ENCODE measurements around the gene ADGRG1.
"Not testable (repeated sequence)": the region's sequence is repeated elsewhere in the genome, so short reads cannot be mapped to it uniquely, and the experiment has no call there.

The ADGRG1 gene

DNA sequence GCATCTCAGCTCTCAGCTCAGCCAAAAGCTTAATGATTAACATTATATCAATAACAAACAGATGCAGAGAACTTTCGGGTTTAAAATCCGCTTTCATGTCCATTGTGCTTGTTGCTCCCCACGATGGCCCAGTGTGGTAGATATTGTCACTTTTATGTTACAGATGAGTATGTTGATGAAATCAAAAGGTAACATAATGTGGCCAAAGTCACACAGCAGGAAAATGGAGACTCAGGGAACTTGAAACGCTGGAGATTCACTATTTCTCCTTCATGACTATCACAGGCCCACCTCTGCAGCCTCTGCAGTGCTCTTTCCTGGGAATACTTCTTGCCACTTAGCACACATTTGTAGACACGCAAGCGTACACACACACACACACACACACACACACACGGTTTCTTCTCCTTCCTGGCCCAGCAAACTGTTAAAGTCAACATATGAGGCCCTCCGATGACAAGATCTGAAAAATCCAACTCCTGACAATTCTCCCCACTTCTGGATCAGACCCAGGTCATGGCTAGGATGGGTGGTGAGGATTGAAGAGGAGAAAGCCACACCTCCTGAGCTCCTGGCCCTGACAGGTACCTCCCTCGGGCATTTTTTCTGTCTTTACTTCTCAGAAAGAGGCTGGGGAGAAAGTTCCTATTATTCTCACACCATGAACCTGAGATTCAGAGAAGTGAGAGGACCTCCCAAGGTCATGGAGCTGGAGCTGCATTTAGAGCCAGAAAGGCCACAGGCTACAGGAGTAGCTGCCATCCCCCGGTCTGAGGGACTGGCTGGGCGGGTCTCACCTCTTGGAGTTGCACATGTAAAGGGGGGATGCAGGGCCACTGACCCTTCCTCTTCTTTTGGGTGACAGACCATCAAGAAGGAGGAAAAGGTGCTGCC lies 75.8 kb downstream of the ADGRG1 start:
- DNase-seq, result no peak

GRCh38 chr16:57704905-57705852 lies 76.7 kb downstream of the ADGRG1 start:
- no peak for DNase-seq

DNA sequence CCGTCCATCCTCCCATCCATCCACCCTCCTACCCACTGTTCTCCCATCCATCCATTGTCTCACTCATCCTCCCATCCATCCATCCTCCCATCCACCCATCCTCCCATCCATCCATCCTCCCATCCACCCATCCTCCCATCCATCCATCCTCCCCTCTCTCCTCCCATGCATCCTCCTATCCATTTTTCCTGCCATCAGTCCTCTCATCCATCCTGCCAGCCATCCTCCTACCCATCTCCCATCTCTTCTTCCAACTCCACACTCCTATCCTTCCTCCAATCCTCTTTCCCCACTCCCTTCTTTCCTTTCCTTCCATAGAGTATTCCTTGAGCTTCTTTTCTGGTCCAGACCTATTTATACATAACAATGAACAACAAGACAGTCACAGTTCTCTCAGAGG lies 78.3 kb downstream of the ADGRG1 start:
- no peak for DNase-seq

DNA sequence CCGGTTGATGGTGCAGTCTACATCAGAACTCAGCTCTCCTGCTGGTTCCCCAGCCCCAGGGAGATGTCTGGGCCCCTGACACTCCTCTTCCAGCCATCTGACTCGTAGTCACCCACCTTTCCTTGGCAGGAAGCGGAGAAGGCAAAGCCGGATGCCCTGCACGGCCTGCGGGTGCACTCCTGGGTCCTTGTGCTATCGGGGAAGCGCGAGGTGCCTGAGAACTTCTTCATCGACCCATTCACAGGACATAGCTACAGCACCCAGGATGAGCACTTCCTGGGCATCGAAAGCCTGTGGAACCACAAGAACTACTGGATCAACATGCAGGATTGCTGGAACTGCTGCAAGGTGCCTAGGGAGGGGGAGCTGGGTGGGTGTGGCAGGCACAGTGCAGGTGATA lies 78.9 kb downstream of the ADGRG1 start:
- no peak for DNase-seq

DNA sequence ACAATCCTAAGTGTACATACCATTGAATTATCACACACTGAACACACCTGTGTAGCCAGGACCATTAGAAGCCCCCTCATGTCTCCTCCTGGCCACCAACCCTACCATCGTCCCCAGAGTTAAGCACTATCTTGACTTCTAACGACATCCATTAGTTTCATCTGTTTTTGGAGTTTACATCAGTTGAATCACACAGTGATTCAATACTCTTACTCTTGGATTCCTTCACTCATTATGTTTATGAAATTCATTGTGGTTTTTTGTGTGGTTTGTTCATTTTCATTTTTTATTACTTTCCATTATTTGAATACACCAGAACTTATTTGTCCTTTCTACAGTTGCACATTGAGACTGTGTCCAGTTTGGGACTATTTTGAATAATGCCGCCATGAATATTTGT lies 79.7 kb downstream of the ADGRG1 start:
- DNase-seq, result no peak

DNA sequence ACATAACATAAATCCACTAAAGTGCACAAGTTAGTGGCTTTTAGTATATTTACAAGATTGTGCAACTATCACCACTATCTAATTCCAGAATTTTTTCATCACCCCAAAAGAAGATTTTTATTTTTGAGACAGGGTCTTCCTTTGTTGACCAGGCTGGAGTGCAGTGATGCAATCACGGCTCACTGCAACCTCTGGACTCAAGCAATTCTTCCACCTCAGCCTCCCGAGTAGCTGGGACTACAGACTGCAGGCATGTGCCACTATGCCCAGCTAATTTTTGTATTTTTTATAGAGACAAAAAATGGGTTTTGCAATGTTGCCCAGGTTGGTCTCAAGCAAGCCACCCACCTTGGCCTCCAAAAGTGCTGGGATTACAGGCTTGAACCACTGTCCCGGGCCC lies 81.2 kb downstream of the ADGRG1 start:
- DNase-seq, result no peak

DNA sequence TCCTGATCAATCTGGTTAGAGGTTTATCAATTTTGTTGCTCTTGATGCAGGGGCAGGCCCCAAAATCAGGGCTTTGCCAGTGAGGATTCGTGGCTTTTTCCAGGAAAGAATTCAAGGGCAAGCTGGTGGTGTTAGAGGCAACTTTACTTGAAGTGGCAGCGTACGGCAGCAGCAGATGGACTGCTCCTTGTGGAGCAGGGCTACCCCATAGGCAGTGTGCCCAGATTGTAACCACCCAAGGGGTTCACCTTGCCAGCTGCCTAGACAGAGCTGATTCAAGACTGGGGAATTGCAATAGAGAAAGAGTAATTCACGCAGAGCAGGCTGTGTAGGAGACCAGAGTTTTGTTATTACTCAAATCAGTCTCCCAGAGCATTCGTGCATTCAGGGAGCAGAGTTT lies 82.9 kb downstream of the ADGRG1 start:
- DNase-seq, result no peak

- no peak for DNase-seq
These were observed 83.6 kb downstream of the ADGRG1 start for GRCh38 chr16:57711993-57712392.

- DNase-seq, result not testable (repeated sequence)
These were observed 84.1 kb downstream of the ADGRG1 start for GRCh38 chr16:57712569-57712968.

DNA sequence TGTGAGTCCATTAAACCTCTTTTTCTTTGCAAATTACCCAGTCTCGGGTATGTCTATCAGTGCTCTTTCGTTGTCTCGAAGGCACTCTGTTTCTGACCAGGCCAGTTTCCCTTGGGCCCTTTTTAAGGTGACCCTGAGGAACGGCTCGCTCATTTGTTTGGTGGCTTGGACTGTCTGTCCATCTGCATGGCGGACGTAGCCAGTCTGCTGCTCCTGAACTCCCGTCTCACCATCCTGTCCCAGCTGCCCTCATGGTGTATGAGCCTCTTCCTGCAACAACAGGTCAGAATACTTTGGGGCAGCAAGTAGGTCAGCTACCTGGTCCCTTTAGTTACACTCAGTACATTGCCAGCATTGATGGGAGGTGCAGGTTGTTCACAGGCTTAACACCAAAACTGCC lies 85.2 kb downstream of the ADGRG1 start:
- no peak for DNase-seq

GRCh38 chr16:57714047-57714446 lies 85.6 kb downstream of the ADGRG1 start:
- DNase-seq, result no peak
